Inflammatory macrophage treated with lipopolysaccharide for 4 hours (primary cell): ENCODE results near the gene PRKD1.

Experiments
- DNase-seq: peaks from one replicate; pipeline ENCODE4 v3.0.0-alpha.2; 2020

PRKD1 gene

GRCh38 chr14:29832042-29832441 is 95.6 kb downstream of the PRKD1 start:
- DNase-seq = no peak

GRCh38 chr14:29829851-29830250 is 97.8 kb downstream of the PRKD1 start:
- DNase-seq = no peak

GRCh38 chr14:29823816-29824215 is 103.8 kb downstream of the PRKD1 start:
- no peak for DNase-seq

GRCh38 chr14:29822430-29822709 is 105.3 kb downstream of the PRKD1 start:
- DNase-seq = no peak

- DNase-seq = no peak
These were observed 105.8 kb downstream of the PRKD1 start for GRCh38 chr14:29821661-29822429.

- no peak for DNase-seq
These were observed 106.4 kb downstream of the PRKD1 start for GRCh38 chr14:29821242-29821641.

GRCh38 chr14:29820785-29821184 is 106.9 kb downstream of the PRKD1 start:
- DNase-seq = no peak

GRCh38 chr14:29817767-29818405 is 109.8 kb downstream of the PRKD1 start:
- DNase-seq = no peak

GRCh38 chr14:29815016-29815674 is 112.5 kb downstream of the PRKD1 start:
- DNase-seq = no peak

- no peak for DNase-seq
These were observed 113.3 kb downstream of the PRKD1 start for GRCh38 chr14:29814156-29815015.

GRCh38 chr14:29810682-29811081 is 117.0 kb downstream of the PRKD1 start:
- no peak for DNase-seq

GRCh38 chr14:29810064-29810463 is 117.6 kb downstream of the PRKD1 start:
- no peak for DNase-seq

- DNase-seq = no peak
These were observed 121.5 kb downstream of the PRKD1 start for GRCh38 chr14:29806124-29806517.

GRCh38 chr14:29805415-29806123 is 122.1 kb downstream of the PRKD1 start:
- no peak for DNase-seq

GRCh38 chr14:29804481-29805266 is 123.0 kb downstream of the PRKD1 start:
- DNase-seq = no peak

- DNase-seq = no peak
These were observed 124.6 kb downstream of the PRKD1 start for GRCh38 chr14:29803045-29803444.

- no peak for DNase-seq
These were observed 125.4 kb downstream of the PRKD1 start for GRCh38 chr14:29802211-29802610.

GRCh38 chr14:29800961-29801360 is 126.7 kb downstream of the PRKD1 start:
- DNase-seq = no peak

GRCh38 chr14:29799464-29800095 is 128.1 kb downstream of the PRKD1 start:
- DNase-seq = no peak

GRCh38 chr14:29798811-29799210 is 128.8 kb downstream of the PRKD1 start:
- DNase-seq = no peak

- DNase-seq = no peak
These were observed 129.5 kb downstream of the PRKD1 start for GRCh38 chr14:29798108-29798663.
